GM06990 (cell line): ENCODE measurements around the gene SPARC.

ENCODE experiments used
- DNase-seq: peaks from one replicate; pipeline ENCODE4 v3.0.0-alpha.2; 2011; ENCODE audit not compliant: insufficient read length; ENCODE audit errors: extremely low read depth
- H3K27me3 ChIP-seq: replicated peaks from 2 replicates; pipeline ENCODE4 v1.6.0; 2011; ENCODE audit warnings: low read length; ENCODE audit not compliant: control insufficient read depth, insufficient read depth
- H3K36me3 ChIP-seq: 2 replicates; pipeline ENCODE4 v1.5.1; 2011; ENCODE audit warnings: low read length; ENCODE audit not compliant: control insufficient read depth, insufficient read depth
- H3K4me3 ChIP-seq: replicated peaks from 2 replicates; pipeline ENCODE4 v1.5.1; 2011; ENCODE audit warnings: low read depth, mild to moderate bottlenecking, control low read depth, low read length
- CTCF ChIP-seq: IDR thresholded peaks from 2 replicates; pipeline ENCODE4 v1.5.1; 2011; ENCODE audit warnings: low read length, control low read depth, mild to moderate bottlenecking, inconsistent platforms; ENCODE audit not compliant: insufficient read depth, poor library complexity, severe bottlenecking

SPARC gene

DNA sequence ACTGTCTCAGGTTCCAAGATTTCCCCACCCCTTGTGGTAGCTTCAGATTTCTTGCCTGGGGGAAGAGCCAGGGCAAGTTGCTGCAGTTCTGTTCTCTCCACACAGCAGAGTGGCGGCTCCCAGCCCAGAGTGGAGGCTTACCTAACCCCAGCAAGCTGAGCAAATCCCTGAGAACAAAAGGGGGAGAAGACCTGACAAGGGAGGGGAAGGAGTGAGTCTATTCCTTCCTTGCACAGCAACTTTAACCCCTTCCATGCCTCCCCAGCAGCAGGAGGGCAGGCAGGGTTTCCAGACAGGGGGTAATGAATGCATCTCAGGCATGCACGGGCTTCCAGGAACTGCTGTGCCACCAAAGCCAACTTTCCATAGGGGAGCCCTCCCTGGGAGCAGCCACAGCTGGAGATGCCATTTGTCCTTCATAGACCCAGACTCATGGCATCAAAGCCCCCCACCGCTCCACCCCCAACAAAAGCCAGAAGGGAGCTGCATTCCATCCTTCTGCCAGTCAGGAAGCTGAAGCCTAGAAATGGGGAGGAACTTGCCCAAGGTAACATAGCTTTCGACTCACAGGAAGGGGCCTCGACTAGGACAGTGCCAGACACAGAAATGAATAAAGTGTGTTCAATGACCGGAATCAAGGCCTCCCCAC is 66.8 kb downstream of the SPARC start:
- TF ChIP-seq CTCF, result no peak
- H3K4me3 ChIP-seq, result no peak overlapping the region
- no peaks in the 10 kb centered on the region; the same call in 1 of the 2 replicates for H3K27me3 ChIP-seq
- H3K36me3 ChIP-seq, result no peaks in the 10 kb centered on the region
- DNase-seq, result no peak

- Histone ChIP-seq H3K27me3 (no peaks in the 10 kb centered on the region; the same call in 1 of the 2 replicates), H3K36me3 (no peaks in the 10 kb centered on the region), H3K4me3 (no peak overlapping the region)
- no peak for TF ChIP-seq CTCF
- DNase-seq, result no peak
Observed at GRCh38 chr5:151618907-151619306, 67.8 kb downstream of the SPARC start.

DNA sequence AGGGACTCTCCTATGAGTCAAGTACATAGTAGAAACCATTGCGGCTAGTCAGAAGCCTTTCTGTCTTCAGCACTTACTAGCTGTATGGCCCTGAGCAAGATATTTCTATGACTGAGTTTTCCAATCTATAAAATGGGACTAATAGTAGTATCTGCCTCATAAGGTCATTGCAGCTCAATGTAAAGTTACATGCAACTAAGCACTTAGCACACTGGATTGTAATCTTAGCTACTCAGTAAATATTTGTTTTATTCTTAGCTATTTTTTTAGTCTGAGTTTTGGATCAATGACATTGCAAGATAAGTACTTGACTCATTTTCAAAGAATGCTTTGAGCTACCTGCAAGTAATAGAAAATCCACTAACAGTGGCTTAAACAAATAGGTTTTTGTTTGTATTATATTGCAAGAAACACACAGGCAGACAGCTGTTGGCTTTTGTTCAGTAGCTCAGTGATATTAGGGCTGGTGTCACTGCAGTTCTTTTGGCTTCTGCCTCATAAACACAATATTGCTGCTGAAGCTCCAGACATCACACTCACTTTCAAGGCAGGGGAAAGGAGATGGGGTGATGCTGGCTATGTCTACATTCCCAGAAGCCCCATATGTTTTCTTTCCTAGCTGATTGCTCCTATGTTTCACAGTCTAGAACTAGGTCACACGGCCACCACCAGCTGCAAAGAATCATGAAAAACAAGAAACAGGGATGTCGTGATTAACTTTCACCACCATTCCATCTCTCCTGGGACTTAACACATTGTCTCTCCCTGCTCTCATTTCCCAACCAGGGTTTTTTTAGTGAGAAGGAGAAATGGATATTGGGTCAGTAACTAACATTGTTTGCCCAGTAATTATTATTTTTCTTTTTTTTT is 68.6 kb downstream of the SPARC start:
- no peak for DNase-seq
- H3K27me3 ChIP-seq, result no peaks in the 10 kb centered on the region; the same call in 1 of the 2 replicates
- TF ChIP-seq CTCF, result no peak
- no peak overlapping the region for H3K4me3 ChIP-seq
- H3K36me3 ChIP-seq, result no peaks in the 10 kb centered on the region

DNA sequence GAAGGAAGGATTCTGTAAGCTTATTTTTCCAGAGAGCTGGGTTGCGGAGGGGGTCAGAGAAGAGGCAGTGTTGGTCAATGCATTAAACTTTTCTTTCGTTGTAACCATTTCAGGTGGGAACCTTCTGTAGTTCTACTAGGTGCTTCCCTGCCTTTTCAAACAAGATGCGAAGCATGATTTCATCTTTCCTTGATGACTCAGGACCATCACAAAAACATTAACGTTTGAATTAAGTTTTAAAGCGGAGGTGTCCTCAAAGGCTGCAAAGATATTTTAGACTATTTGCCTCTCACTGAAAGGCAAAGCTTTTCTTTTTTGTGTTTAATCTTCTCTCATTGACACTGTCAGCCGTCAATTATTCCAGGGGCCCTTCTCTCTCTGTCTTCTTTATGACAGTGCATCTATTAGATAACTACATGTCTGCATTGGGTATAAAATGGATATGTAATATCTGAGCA is 69.3 kb downstream of the SPARC start:
- H3K27me3 ChIP-seq, result no peaks in the 10 kb centered on the region; the same call in 1 of the 2 replicates
- H3K4me3 ChIP-seq, result no peak overlapping the region
- no peak for DNase-seq
- no peaks in the 10 kb centered on the region for H3K36me3 ChIP-seq
- no peak for TF ChIP-seq CTCF

DNA sequence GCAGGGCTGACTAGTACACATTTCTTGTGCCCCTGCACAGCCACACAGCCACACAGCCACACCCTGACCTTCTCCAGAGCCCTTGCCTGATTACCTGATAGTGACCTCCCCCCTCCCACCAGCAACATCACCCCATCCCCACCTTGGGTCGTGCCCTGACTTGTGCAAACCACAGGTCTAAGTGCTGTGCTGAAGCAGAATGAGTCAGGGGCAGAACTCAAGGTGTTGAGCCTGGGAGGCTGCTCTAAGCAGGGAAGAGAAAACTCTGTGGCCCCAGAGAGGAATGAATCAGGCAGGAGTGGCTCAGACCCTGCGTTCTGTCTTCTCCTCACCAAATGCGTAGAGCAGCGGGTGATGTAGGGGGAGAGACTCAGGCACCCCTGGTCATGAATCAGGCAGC is 71.3 kb downstream of the SPARC start:
- no peak for DNase-seq
- TF ChIP-seq CTCF, result no peak
- Histone ChIP-seq H3K27me3 (no peaks in the 10 kb centered on the region; the same call in 1 of the 2 replicates), H3K4me3 (no peak overlapping the region), H3K36me3 (no peaks in the 10 kb centered on the region)
